PC-3 (cell line): Measurements from ENCODE around the gene PTOV1. TPM values are rescaled to one million over a fixed set of nuclear protein-coding genes. Genes with fewer than 3 reads are reported as not detected.

Experiments
- ATAC-seq: fragments of 200-7000 bp; cut with Tn5 transposase; 2 replicates; pipeline ENCODE4 v1.9.1; 2020; ENCODE audit warnings: mild to moderate bottlenecking, moderate library complexity
- BruUV-seq: library from RNA; stranded (reverse); fragments of 400-500 nt; replicated peaks from 2 replicates; lab custom pipeline; 2021; lab: Mats Ljungman, UMichigan
- CTCF ChIA-PET: fragments of 300-600 bp; sonication (Branson Sonifier 250); formaldehyde crosslinking; loops from one replicate; lab custom pipeline; 2022; ENCODE audit warnings: antibody characterized with exemption; lab: Charles Lee
- POLR2A ChIA-PET: fragments of 300-600 bp; sonication (Branson Sonifier 250); formaldehyde crosslinking; loops from one replicate; lab custom pipeline; 2022; ENCODE audit warnings: antibody characterized with exemption; ENCODE audit not compliant: unreplicated experiment; lab: Charles Lee
- DNase-seq: peaks from one replicate; pipeline ENCODE4 v3.0.0-alpha.2; 2015
- H2AFZ ChIP-seq: fragments of 300-600 bp; sonication (generic); 2 replicates; pipeline ENCODE4 v1.6.0; 2016; ENCODE audit warnings: antibody characterized with exemption, low read length
- H3F3A ChIP-seq: fragments of 300-600 bp; sonication (generic); one replicate; pipeline ENCODE4 v1.6.0; 2017; ENCODE audit warnings: antibody characterized with exemption, low read length, control low read depth, mild to moderate bottlenecking; ENCODE audit not compliant: unreplicated experiment
- H3K27ac ChIP-seq: fragments of 300-600 bp; sonication (generic); 2 replicates; pipeline ENCODE4 v1.5.1; 2016; ENCODE audit warnings: mild to moderate bottlenecking, low read length
- H3K27me3 ChIP-seq: fragments of 300-600 bp; sonication (generic); 2 replicates; pipeline ENCODE4 v1.6.1; 2016; ENCODE audit warnings: low read length, mixed read lengths
- H3K36me3 ChIP-seq: fragments of 300-600 bp; sonication (generic); 2 replicates; pipeline ENCODE4 v1.6.1; 2016; ENCODE audit warnings: low read depth, mixed run types, low read length, mixed read lengths
- H3K4me1 ChIP-seq: fragments of 300-600 bp; sonication (generic); 2 replicates; pipeline ENCODE4 v1.5.1; 2016; ENCODE audit warnings: low read length; ENCODE audit not compliant: insufficient read depth
- H3K4me2 ChIP-seq: fragments of 300-600 bp; sonication (generic); 2 replicates; pipeline ENCODE4 v1.6.0; 2016; ENCODE audit warnings: low read length
- H3K4me3 ChIP-seq: fragments of 300-600 bp; sonication (generic); 2 replicates; pipeline ENCODE4 v1.5.1; 2016; ENCODE audit warnings: mild to moderate bottlenecking, low read length, mixed read lengths
- H3K79me2 ChIP-seq: fragments of 300-600 bp; sonication (generic); 2 replicates; pipeline ENCODE4 v1.6.1; 2017; ENCODE audit warnings: low read length, mixed read lengths
- H3K9ac ChIP-seq: fragments of 300-600 bp; sonication (generic); 2 replicates; pipeline ENCODE4 v1.6.0; 2016; ENCODE audit warnings: mild to moderate bottlenecking, low read length
- H3K9me2 ChIP-seq: fragments of 300-600 bp; sonication (generic); replicated peaks from 2 replicates; pipeline ENCODE4 v1.6.1; 2016; ENCODE audit warnings: mixed run types, low read length, mixed read lengths
- H3K9me3 ChIP-seq: fragments of 300-600 bp; sonication (generic); 2 replicates; pipeline ENCODE4 v1.6.1; 2016; ENCODE audit warnings: low read length, mixed read lengths
- H4K20me1 ChIP-seq: fragments of 300-600 bp; sonication (generic); 2 replicates; pipeline ENCODE4 v1.6.1; 2016; ENCODE audit warnings: low read length, mixed read lengths
- EZH2 ChIP-seq: fragments of 300-600 bp; sonication (generic); IDR thresholded peaks from one replicate; pipeline ENCODE4 v1.6.1; 2017; ENCODE audit warnings: antibody characterized with exemption, mild to moderate bottlenecking, low read length; ENCODE audit not compliant: unreplicated experiment
- EZH2phosphoT487 ChIP-seq: fragments of 300-600 bp; sonication (generic); IDR thresholded peaks from 2 replicates; pipeline ENCODE4 v1.6.1; 2018; ENCODE audit warnings: mild to moderate bottlenecking, antibody characterized with exemption, low read length, borderline replicate concordance
- intact Hi-C: fragments of 100-400 bp; cut with micrococcal nuclease; formaldehyde crosslinking; loops from 2 replicates; pipeline ENCODE4 v1.9.0; 2023
- total RNA-seq: library from RNA; depleted of rRNA; stranded (reverse); fragments of >200 nt; gene quantifications from 2 replicates; pipeline ENCODE4 v1.2.3, GENCODE V29; 2014
- TF ChIP-seq, protein P1 (sequence below): fragments of 300-600 bp; sonication (generic); conservative IDR thresholded peaks from 2 replicates; pipeline ENCODE4 v1.5.1; 2017; ENCODE audit warnings: antibody characterized with exemption, low read depth, mild to moderate bottlenecking, low read length

Gene PTOV1
- total RNA-seq, 1 experiment from 2014 or later = 148 TPM

DNA sequence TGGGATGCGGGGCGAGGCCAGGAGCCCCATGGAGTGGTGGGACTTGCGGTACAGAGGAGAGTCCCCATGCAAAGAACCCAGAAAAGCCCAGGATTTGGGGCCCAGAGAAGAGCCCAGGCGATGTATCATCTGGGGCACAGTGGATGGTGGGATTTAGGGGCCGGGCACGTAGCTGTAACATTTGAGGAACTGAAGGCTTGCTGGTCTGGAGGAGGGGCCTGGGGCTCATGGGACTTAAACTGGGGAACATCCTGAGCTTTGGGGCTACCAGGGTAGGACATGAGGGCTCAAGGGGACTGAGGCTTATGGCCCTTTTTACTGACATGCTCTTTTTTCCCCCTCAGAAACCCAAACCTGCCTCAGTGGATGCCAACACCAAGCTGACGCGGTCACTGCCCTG is 19.4 kb upstream of the PTOV1 start:
- Histone ChIP-seq H3K9ac (no peak overlapping the region), H2AFZ (no peak overlapping the region), H3K36me3 (peaks cover 26% of the 10 kb centered on the region; the same call in 1 of the 2 replicates), H3K27me3 (no peaks in the 10 kb centered on the region), H3K27ac (no peak overlapping the region), H3K4me2 (no peak overlapping the region), H3K9me3 (no peaks in the 10 kb centered on the region), H3F3A (no peaks in the 10 kb centered on the region), H3K79me2 (no peaks in the 10 kb centered on the region), H3K9me2 (no peaks in the 10 kb centered on the region), H3K4me1 (no peaks in the 10 kb centered on the region), H3K4me3 (no peak overlapping the region), H4K20me1 (no peaks in the 10 kb centered on the region)
- intact Hi-C loops = no loop called here
- BruUV-seq = no TSS peak
- ChIA-PET POLR2A (no interaction called here), CTCF (no interaction called here)
- TF ChIP-seq EZH2phosphoT487 = no peak
- TF ChIP-seq, protein P1, sequence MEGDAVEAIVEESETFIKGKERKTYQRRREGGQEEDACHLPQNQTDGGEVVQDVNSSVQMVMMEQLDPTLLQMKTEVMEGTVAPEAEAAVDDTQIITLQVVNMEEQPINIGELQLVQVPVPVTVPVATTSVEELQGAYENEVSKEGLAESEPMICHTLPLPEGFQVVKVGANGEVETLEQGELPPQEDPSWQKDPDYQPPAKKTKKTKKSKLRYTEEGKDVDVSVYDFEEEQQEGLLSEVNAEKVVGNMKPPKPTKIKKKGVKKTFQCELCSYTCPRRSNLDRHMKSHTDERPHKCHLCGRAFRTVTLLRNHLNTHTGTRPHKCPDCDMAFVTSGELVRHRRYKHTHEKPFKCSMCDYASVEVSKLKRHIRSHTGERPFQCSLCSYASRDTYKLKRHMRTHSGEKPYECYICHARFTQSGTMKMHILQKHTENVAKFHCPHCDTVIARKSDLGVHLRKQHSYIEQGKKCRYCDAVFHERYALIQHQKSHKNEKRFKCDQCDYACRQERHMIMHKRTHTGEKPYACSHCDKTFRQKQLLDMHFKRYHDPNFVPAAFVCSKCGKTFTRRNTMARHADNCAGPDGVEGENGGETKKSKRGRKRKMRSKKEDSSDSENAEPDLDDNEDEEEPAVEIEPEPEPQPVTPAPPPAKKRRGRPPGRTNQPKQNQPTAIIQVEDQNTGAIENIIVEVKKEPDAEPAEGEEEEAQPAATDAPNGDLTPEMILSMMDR = no peak
- no peak for TF ChIP-seq EZH2
- DNase-seq = no peak
- no peak for ATAC-seq

DNA sequence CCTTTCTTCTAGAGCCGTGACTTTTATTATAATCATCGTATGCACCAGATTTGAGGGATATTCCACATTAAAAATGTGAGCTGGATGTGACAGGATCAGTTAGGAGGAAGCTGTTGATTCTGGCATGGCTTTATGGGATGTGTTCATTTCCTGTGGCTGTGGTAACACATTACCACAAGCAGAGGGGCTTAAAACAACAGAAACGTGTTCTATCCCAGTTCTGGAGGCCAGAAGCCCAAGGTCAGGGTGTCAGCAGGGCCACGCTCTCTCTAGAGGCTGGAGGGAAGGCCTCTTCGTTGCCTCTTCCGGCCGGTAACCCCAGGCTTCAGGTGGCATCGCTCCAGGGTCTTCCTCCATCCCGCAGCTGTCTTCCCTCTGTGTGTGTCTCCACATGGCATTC is 18.4 kb upstream of the PTOV1 start:
- H4K20me1 ChIP-seq = no peaks in the 10 kb centered on the region
- TF ChIP-seq, protein P1 = no peak
- no peak for TF ChIP-seq EZH2
- TF ChIP-seq EZH2phosphoT487 = no peak
- BruUV-seq = TSS peak; percentile 20
- intact Hi-C loops = no loop called here
- CTCF ChIA-PET = no interaction called here
- no peak overlapping the region for H3K9ac ChIP-seq
- DNase-seq = no peak
- no peaks in the 10 kb centered on the region for H3F3A ChIP-seq
- no peak overlapping the region for H3K4me2 ChIP-seq
- no peaks in the 10 kb centered on the region for H3K9me3 ChIP-seq
- H3K27me3 ChIP-seq = no peaks in the 10 kb centered on the region
- no peak overlapping the region for H2AFZ ChIP-seq
- H3K4me3 ChIP-seq = no peak overlapping the region
- ATAC-seq = no peak
- no peaks in the 10 kb centered on the region for H3K9me2 ChIP-seq
- peaks cover 26% of the 10 kb centered on the region; the same call in 1 of the 2 replicates for H3K36me3 ChIP-seq
- no peaks in the 10 kb centered on the region for H3K79me2 ChIP-seq
- no peaks in the 10 kb centered on the region for H3K4me1 ChIP-seq
- POLR2A ChIA-PET = interaction anchor here (0.6 kb wide), 1 partner anchor 305 kb away, joined by 6 read pairs; the partner anchor contains the start of gene RCN3
- no peak overlapping the region for H3K27ac ChIP-seq

DNA sequence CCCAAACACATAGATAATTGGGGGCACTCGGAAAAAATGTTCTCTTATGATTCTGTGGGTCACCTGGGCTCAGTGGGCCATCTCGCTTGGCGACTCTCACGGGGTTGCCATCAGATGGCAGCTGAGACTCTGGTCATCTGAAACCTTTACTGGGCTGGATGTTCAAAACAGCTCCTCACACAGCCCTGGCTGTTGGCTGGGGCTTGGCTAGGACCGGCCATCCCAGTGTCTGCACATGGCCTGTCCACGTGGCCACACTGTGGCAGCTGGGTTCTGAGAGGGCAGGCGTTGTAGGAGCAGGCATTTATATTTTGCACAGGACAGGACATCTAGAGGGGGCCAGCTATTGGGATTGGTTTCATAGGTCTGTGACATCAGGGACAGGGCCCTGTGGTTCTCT is 17.4 kb upstream of the PTOV1 start:
- Histone ChIP-seq H3F3A (no peaks in the 10 kb centered on the region), H3K36me3 (peaks cover 26% of the 10 kb centered on the region; the same call in 1 of the 2 replicates), H3K4me3 (no peak overlapping the region), H3K9ac (no peak overlapping the region), H2AFZ (no peak overlapping the region), H3K4me2 (no peak overlapping the region), H3K9me3 (no peaks in the 10 kb centered on the region), H3K79me2 (no peaks in the 10 kb centered on the region), H3K9me2 (no peaks in the 10 kb centered on the region), H3K4me1 (no peaks in the 10 kb centered on the region), H4K20me1 (no peaks in the 10 kb centered on the region), H3K27me3 (no peaks in the 10 kb centered on the region), H3K27ac (no peak overlapping the region)
- POLR2A ChIA-PET = no interaction called here
- BruUV-seq = no TSS peak
- DNase-seq = no peak
- intact Hi-C loops = no loop called here
- CTCF ChIA-PET = no interaction called here
- TF ChIP-seq EZH2 = no peak
- no peak for TF ChIP-seq EZH2phosphoT487
- TF ChIP-seq, protein P1 = no peak
- no peak for ATAC-seq
